Large intestine (tissue), 3 donors: ENCODE results near the gene ELL3. TPM values are rescaled to one million over a fixed set of nuclear protein-coding genes. Genes with fewer than 3 reads are reported as not detected.

Experiments
- DNase-seq, 2 donors: peaks; one replicate each; pipeline versions ENCODE4 v3.0.0 to v3.0.0-alpha.2; 2013
- H3K27ac ChIP-seq: one replicate; pipeline ENCODE4 v1.5.1; 2013; ENCODE audit warnings: low read length
- H3K27me3 ChIP-seq: 2 replicates; pipeline ENCODE4 v1.6.1; 2013; ENCODE audit warnings: low read length; ENCODE audit not compliant: control insufficient read depth, insufficient read depth
- H3K36me3 ChIP-seq: 2 replicates; pipeline ENCODE4 v1.6.1; 2013; ENCODE audit warnings: low read length; ENCODE audit not compliant: control insufficient read depth, insufficient read depth
- H3K4me1 ChIP-seq: one replicate; pipeline ENCODE4 v1.6.1; 2013; ENCODE audit warnings: low read length; ENCODE audit not compliant: control insufficient read depth, insufficient read depth
- H3K4me3 ChIP-seq: one replicate; pipeline ENCODE4 v1.5.1; 2013; ENCODE audit warnings: low read length
- H3K9me3 ChIP-seq: one replicate; pipeline ENCODE4 v1.6.1; 2013; ENCODE audit warnings: mild to moderate bottlenecking, low read depth, low read length, moderate library complexity; ENCODE audit not compliant: control insufficient read depth
- WGBS: methylation state at CpG from one replicate; pipeline ENCODE4 v1.1.5; 2013; ENCODE audit warnings: low lambda C conversion rate; ENCODE audit not compliant: insufficient coverage; 5-methylcytosine and 5-hydroxymethylcytosine counted together
- polyA plus RNA-seq: library from polyadenylated mRNA; unstranded; fragments of 120-200 nt; gene quantifications from one replicate; pipeline ENCODE4 v1.2.1, GENCODE V29; 2013

The ELL3 gene
- polyA plus RNA-seq, 1 donor = 38.9 TPM

DNA sequence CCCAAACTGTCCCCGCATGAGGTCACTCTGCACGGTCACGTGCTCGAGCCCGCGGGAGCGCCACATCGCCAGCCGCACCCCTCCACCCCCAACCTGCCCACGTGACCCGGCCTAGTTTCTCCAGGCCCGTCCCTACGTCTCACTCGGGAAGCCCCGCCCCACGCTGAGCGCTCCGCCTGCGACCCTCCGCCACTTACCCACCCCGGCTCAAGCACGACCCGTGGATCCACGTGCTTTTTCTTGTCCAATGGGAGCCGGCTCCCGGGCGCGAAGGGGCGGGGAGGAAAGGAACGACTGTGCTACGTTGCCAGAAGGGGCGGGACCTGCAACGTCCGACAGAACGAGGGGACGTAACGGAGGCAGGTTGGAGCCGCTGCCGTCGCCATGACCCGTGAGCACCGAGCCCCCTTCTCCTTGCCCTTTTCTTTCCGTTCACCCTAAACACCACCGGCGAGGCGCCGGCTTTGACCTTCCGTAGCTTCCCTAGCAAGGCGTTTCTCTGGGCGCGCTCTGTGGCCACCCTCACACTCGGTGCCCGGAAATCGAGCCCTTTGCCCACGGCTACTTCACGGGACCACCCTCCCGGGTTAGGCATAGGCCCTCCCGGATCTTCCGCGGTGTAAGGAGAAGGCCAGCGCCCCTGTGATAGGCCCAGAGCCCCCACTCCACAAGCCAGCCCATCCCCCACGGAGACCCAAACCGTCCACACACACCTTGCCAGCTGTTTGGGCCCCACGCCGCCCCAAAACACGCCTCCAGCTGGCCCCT, 15.4 kb upstream of the ELL3 start, which contains the start of gene SERF2:
Gene SERF2 (plus strand): TSS at position 328 of the 768 bp plus-strand sequence. CDS start 57 bp downstream, at position 385.
- Histone ChIP-seq H3K4me1 (peaks cover 23% of the 10 kb centered on the region), H3K27me3 (no peaks in the 10 kb centered on the region), H3K36me3 (peaks cover 39% of the 10 kb centered on the region), H3K27ac (peak within 1 kb of the TSS; percentile 87), H3K4me3 (peak within 1 kb of the TSS; percentile 89), H3K9me3 (no peaks in the 10 kb centered on the region)
- no CpG with 5 or more reads among the region's 66 CpGs for WGBS
- DNase-seq = peak; percentile 100

GRCh38 chr15:43789409-43789808, 12.6 kb upstream of the ELL3 start:
- peaks cover 13% of the 10 kb centered on the region for H3K36me3 ChIP-seq
- peak overlapping the region; percentile 8 for H3K27ac ChIP-seq
- H3K4me3 ChIP-seq = no peak overlapping the region
- WGBS = no CpG with 5 or more reads among the region's 3 CpGs
- peaks cover 14% of the 10 kb centered on the region for H3K4me1 ChIP-seq
- no peaks in the 10 kb centered on the region for H3K27me3 ChIP-seq
- no peaks in the 10 kb centered on the region for H3K9me3 ChIP-seq
- no peak for DNase-seq

GRCh38 chr15:43779016-43779415, 2.2 kb upstream of the ELL3 start:
- H3K27me3 ChIP-seq = no peaks in the 10 kb centered on the region
- peaks cover 20% of the 10 kb centered on the region for H3K4me1 ChIP-seq
- no peaks in the 10 kb centered on the region for H3K9me3 ChIP-seq
- H3K4me3 ChIP-seq = no peak overlapping the region
- no peak for DNase-seq
- peaks cover 5% of the 10 kb centered on the region for H3K36me3 ChIP-seq
- no CpG with 5 or more reads among the region's 1 CpG for WGBS
- H3K27ac ChIP-seq = no peak overlapping the region

GRCh38 chr15:43777267-43777914, 625 bp upstream of the ELL3 start:
- Histone ChIP-seq H3K36me3 (peaks cover 19% of the 10 kb centered on the region), H3K4me1 (peaks cover 20% of the 10 kb centered on the region), H3K27me3 (no peaks in the 10 kb centered on the region), H3K9me3 (no peaks in the 10 kb centered on the region), H3K4me3 (peak overlapping the region; percentile 74), H3K27ac (peak overlapping the region; percentile 94)
- 4% methylated on average over 5 of the region's 31 CpGs for WGBS
- peak; percentile 73 to 91 for DNase-seq

DNA sequence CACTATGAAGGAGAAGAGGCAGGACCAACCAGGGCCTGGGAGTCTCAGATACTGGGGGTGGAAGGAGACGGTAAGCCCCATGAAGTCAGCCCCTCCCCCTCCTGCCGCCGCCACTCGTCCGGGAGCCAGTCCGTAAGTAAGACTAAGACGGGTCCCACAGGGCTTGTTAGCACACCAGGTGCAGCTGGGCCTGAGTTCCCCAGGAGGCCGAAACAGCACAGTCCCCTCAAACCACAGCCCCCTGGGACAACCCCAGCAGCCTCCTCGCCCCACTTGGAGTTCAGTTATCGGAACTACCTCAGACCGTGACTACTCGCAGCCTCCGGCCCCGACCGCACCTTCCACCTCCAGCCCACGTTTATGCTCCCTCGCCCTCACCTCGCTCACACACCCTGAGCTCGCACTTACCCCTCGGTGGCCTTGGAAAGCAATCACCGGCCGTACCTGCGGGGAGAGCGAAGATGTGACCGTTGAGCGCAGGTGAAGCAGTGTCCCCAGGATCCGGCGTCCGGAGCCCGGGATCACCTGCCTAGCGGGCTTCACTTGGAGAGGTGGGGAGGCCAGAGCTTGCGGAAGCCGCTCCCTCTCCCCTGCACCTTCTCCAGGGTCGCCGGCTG, 557 bp downstream of the ELL3 start:
- Histone ChIP-seq H3K27me3 (no peaks in the 10 kb centered on the region), H3K36me3 (peaks cover 31% of the 10 kb centered on the region), H3K4me3 (peak overlapping the region; percentile 74), H3K9me3 (no peaks in the 10 kb centered on the region), H3K27ac (peak overlapping the region; percentile 94), H3K4me1 (peaks cover 20% of the 10 kb centered on the region)
- peak in 1 of 2 donors; percentile 70 for DNase-seq
- no CpG with 5 or more reads among the region's 35 CpGs for WGBS

GRCh38 chr15:43775411-43775965, 1.3 kb downstream of the ELL3 start:
- no CpG with 5 or more reads among the region's 1 CpG for WGBS
- Histone ChIP-seq H3K27me3 (no peaks in the 10 kb centered on the region), H3K4me3 (peak overlapping the region; percentile 74), H3K9me3 (no peaks in the 10 kb centered on the region), H3K4me1 (peaks cover 20% of the 10 kb centered on the region), H3K36me3 (peaks cover 38% of the 10 kb centered on the region), H3K27ac (peak overlapping the region; percentile 94)
- DNase-seq = peak; percentile 93 to 97

- no CpG with 5 or more reads among the region's 4 CpGs for WGBS
- peaks cover 48% of the 10 kb centered on the region for H3K36me3 ChIP-seq
- no peak overlapping the region for H3K27ac ChIP-seq
- no peak for DNase-seq
- no peaks in the 10 kb centered on the region for H3K27me3 ChIP-seq
- H3K4me1 ChIP-seq = peaks cover 20% of the 10 kb centered on the region
- H3K4me3 ChIP-seq = no peak overlapping the region
- no peaks in the 10 kb centered on the region for H3K9me3 ChIP-seq
Observed at GRCh38 chr15:43774062-43774461, 2.7 kb downstream of the ELL3 start.

DNA sequence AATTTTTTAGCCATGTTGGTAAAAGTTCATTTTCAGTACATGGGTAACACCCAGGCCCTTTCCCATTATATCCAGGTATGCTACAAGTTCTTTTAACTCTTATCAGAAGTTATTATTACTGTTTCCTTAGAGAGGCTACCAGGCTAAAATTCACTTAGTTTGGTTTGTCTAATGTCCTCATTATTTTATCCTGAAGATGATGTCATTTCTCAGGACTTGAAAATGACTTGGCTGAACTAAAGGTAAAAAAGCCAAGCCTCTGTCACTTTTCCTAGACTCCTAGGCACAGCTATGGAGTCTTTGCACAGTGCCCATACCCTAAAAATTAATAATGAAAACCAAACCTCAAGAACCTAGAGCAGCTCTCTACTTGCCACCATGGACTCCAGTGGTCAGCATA, 4.1 kb downstream of the ELL3 start:
- H3K27ac ChIP-seq = no peak overlapping the region
- no peak for DNase-seq
- no peaks in the 10 kb centered on the region for H3K27me3 ChIP-seq
- peaks cover 15% of the 10 kb centered on the region for H3K4me1 ChIP-seq
- no peaks in the 10 kb centered on the region for H3K9me3 ChIP-seq
- H3K36me3 ChIP-seq = peaks cover 60% of the 10 kb centered on the region
- H3K4me3 ChIP-seq = no peak overlapping the region

- Histone ChIP-seq H3K27me3 (no peaks in the 10 kb centered on the region), H3K9me3 (no peaks in the 10 kb centered on the region), H3K27ac (peak overlapping the region; percentile 2), H3K36me3 (peaks cover 68% of the 10 kb centered on the region), H3K4me1 (peaks cover 12% of the 10 kb centered on the region), H3K4me3 (no peak overlapping the region)
- no CpG with 5 or more reads among the region's 2 CpGs for WGBS
- DNase-seq = peak in 1 of 2 donors; percentile 40
Observed at GRCh38 chr15:43771816-43772215, 5.0 kb downstream of the ELL3 start.

DNA sequence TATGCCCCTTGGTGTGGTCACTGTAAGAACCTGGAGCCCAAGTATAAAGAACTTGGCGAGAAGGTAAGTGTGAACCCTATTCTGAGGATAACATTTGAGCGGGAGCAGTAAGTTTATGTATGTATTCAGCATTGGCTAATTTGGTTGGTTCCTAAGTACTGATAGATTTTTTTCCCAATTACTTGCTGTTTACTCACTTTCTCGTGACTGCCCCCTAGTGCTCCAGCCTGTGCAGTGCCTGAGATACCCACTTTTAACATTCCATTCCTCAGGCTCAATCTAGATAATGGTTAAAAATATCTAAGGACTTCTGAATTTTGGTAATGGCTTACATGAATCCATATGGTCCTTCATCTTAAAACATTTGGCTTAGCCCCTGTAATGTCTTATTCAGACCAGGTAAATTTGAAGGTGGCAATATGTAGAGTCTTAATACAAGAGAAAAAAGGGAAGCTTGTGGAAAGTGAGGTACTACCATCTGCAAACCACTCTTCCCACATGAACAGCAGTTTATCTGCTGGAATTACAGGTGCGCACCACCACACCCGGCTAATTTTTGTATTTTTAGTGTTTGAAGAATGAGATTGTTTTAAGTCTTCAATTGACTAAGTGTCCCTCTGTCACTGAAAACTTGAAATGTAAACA, 7.1 kb downstream of the ELL3 start:
- Histone ChIP-seq H3K36me3 (peaks cover 88% of the 10 kb centered on the region), H3K9me3 (no peaks in the 10 kb centered on the region), H3K27ac (no peak overlapping the region), H3K4me1 (peaks cover under 1% of the 10 kb centered on the region), H3K27me3 (no peaks in the 10 kb centered on the region), H3K4me3 (no peak overlapping the region)
- no CpG with 5 or more reads among the region's 5 CpGs for WGBS
- DNase-seq = peak in 1 of 2 donors; percentile 39
